Measurements from ENCODE around the gene SMARCD2. TPM values are rescaled to one million over a fixed set of nuclear protein-coding genes. Genes with fewer than 3 reads are reported as not detected.
A peak's percentile ranks its signal among the peaks of the same experiment; 100 is the strongest.
"Not testable (repeated sequence)": the region's sequence is repeated elsewhere in the genome, so short reads cannot be mapped to it uniquely, and the experiment has no call there.

Gene SMARCD2
- total RNA-seq, 1 donor, result 56.0 TPM

DNA sequence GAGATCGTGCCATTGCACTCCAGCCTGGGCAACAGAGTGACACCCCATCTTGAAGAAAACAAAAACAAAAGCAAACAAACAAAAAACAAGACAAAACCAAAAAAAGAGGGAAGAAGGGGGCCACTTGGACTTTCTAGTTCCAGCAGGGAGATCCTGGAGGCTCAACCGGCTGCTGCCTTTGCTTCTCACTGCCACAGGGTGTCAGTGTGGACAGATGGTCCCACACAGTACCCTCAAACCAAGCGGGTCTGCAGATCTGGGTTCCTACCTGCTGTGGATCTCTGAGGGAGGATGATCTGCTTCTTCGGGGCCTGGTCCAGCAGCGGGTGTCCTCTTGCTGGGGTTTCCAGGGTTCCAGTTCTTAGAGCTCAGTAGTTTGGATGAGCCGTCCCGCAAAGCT is 24.1 kb upstream of the SMARCD2 start:
- H3K27me3 ChIP-seq (ENCODE audit: insufficient read depth, low read length); H3K9me3 ChIP-seq (ENCODE audit: low read depth, low read length); H3K4me1 ChIP-seq (ENCODE audit: insufficient read depth, low read length); H3K4me3 ChIP-seq (ENCODE audit: low read length): not testable (repeated sequence)

- Histone ChIP-seq H3K4me3 (ENCODE audit: low read length) (no peak overlapping the region), H3K27me3 (ENCODE audit: insufficient read depth, low read length) (no peaks in the 10 kb centered on the region), H3K9me3 (ENCODE audit: low read depth, low read length) (no peaks in the 10 kb centered on the region), H3K4me1 (ENCODE audit: insufficient read depth, low read length) (no peaks in the 10 kb centered on the region)
These were observed 16.8 kb upstream of the SMARCD2 start for GRCh38 chr17:63859257-63859656.

- not testable (repeated sequence) for H3K4me1 ChIP-seq (ENCODE audit: insufficient read depth, low read length); H3K9me3 ChIP-seq (ENCODE audit: low read depth, low read length); H3K27me3 ChIP-seq (ENCODE audit: insufficient read depth, low read length); H3K4me3 ChIP-seq (ENCODE audit: low read length)
These were observed 13.9 kb upstream of the SMARCD2 start for GRCh38 chr17:63856425-63856824.

DNA sequence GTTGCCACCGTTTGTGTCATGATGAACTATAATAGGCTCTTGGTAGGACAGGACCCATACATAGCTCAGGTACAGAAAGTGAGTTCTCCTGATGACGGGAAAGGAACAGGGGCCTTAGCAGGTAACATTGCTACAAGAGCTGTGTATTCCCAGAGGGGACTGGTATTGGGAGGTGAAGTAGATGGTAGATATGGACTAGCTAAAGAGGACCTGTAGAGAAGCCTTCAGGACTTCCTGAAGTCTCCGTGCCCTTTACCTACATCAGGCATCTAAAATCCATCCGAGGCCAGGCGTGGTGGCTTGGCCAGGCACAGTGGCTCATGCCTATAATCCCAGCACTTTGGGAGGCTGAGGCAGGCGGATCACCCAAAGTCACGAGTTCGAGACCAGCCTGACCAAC is 12.7 kb upstream of the SMARCD2 start:
- Histone ChIP-seq H3K4me1 (ENCODE audit: insufficient read depth, low read length) (no peaks in the 10 kb centered on the region), H3K4me3 (ENCODE audit: low read length) (no peak overlapping the region), H3K27me3 (ENCODE audit: insufficient read depth, low read length) (no peaks in the 10 kb centered on the region), H3K9me3 (ENCODE audit: low read depth, low read length) (no peaks in the 10 kb centered on the region)

DNA sequence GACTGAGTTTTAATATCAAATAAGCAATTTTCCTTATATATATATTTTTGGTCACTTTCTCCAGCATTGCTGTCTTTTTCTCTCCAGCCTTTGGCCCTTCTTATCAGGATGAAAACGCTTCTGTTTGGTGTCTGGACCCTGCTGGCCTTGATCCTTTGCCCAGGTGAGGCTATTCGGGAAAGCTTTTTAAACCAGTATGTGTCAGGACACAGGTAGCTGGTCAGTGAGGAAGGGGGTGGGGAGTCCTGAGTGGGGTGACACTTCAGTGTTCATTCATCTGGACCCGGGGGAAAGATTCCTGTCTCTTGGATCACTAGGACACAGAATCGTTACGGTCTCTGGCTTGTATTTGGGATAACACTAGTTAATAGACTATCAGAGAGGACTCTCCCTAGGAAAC is 12.2 kb upstream of the SMARCD2 start:
- Histone ChIP-seq H3K9me3 (ENCODE audit: low read depth, low read length) (no peaks in the 10 kb centered on the region), H3K27me3 (ENCODE audit: insufficient read depth, low read length) (no peaks in the 10 kb centered on the region), H3K4me1 (ENCODE audit: insufficient read depth, low read length) (no peaks in the 10 kb centered on the region)

GRCh38 chr17:63853260-63853659 is 10.8 kb upstream of the SMARCD2 start:
- Histone ChIP-seq H3K9me3 (ENCODE audit: low read depth, low read length) (no peaks in the 10 kb centered on the region), H3K27me3 (ENCODE audit: insufficient read depth, low read length) (no peaks in the 10 kb centered on the region), H3K4me3 (ENCODE audit: low read length) (no peak overlapping the region), H3K4me1 (ENCODE audit: insufficient read depth, low read length) (peaks cover 7% of the 10 kb centered on the region)

More for the DNA sequence above, 12.2 kb upstream of the SMARCD2 start:
- H3K4me3 ChIP-seq (ENCODE audit: low read length), result no peak overlapping the region

DNA sequence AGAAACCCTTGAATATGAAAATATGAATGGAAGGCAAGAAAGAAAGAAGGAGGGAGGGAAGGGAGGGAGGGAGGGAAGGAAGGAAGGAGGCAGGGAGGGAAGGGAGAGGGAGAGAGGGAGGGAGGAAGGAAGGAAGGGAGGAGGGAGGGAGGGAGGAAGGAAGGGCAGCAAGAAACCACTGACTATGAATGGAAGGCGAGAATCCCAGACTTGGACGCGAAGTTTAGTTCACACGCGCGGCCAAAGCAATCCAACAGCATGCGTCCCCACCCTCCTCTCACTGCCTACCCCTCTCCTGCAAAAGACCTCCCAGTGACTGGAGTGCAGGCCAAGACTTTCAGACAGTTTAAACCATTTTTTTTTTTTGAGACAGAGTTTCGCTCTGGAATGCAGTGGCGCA is 7.9 kb upstream of the SMARCD2 start:
- no peaks in the 10 kb centered on the region for H3K27me3 ChIP-seq (ENCODE audit: insufficient read depth, low read length)
- no peak overlapping the region for H3K4me3 ChIP-seq (ENCODE audit: low read length)
- no peaks in the 10 kb centered on the region for H3K9me3 ChIP-seq (ENCODE audit: low read depth, low read length)
- peaks cover 8% of the 10 kb centered on the region for H3K4me1 ChIP-seq (ENCODE audit: insufficient read depth, low read length)

DNA sequence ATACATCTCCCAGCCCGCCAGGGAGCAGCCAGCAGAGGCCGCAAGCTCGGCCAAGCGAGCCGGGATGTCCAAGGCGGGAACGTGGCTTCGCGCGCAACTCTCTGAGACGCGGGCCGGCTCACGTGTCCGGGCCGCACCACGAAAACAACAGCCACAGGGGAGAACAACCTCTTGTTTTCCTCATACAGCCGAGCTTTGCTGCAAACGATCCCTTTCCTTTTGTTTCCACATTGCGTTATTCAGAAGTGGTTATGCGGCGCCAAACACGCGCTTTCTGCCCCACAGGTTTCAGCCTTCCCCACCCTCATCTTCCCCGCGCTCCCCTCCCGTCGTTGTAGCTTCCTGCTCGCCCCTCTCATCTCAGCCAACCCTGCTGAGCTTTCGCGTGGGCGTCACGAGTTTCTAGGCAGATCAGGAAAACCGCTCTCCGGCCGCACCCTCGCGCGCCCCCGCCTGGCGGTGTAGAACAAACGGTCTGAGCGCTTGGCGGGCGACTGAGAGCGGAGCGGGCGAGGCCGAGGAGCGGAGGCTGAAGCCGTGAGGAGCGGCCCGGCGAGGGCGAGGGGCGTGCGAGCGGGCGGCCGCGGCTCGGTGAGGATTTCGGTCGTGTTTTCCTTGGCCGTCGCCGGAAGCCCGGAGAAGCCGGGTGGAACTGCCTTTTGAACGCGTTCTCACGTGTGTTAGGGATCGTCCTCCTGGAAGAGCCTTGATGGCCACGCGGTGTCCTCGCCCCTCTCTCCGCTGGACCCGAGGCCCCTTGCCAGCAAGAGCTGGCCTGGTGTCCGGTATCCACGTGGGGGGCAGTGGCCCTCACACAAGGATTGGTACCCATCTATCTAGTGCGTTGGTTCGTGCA is 6.6 kb upstream of the SMARCD2 start:
- Histone ChIP-seq H3K27me3 (ENCODE audit: insufficient read depth, low read length) (no peaks in the 10 kb centered on the region), H3K4me1 (ENCODE audit: insufficient read depth, low read length) (peaks cover 11% of the 10 kb centered on the region), H3K9me3 (ENCODE audit: low read depth, low read length) (no peaks in the 10 kb centered on the region), H3K4me3 (ENCODE audit: low read length) (no peak overlapping the region)

GRCh38 chr17:63847525-63848249 is 5.2 kb upstream of the SMARCD2 start:
- H3K4me1 ChIP-seq (ENCODE audit: insufficient read depth, low read length), result peaks cover 22% of the 10 kb centered on the region
- no peaks in the 10 kb centered on the region for H3K9me3 ChIP-seq (ENCODE audit: low read depth, low read length)
- H3K4me3 ChIP-seq (ENCODE audit: low read length), result no peak overlapping the region
- H3K27me3 ChIP-seq (ENCODE audit: insufficient read depth, low read length), result no peaks in the 10 kb centered on the region

DNA sequence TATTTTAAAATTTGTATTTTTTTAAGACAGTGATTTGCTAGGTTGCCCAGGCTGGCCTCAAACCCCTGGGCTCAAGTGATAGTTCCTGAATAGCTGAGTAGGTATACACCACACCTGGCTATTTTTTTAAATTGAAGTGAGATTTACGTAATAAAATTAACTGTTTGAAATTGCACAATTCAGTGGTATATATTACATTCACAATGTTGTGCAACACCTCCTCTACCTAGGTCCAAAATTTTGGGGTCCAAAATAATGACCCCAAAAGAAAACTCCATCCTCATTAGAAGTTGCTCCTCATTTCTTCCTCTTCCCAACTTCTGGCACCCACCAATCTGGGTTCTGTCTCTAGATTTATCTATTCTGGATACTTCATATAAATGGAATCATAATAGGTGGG is 3.0 kb upstream of the SMARCD2 start:
- peaks cover 34% of the 10 kb centered on the region for H3K4me1 ChIP-seq (ENCODE audit: insufficient read depth, low read length)
- no peaks in the 10 kb centered on the region for H3K27me3 ChIP-seq (ENCODE audit: insufficient read depth, low read length)
- no peaks in the 10 kb centered on the region for H3K9me3 ChIP-seq (ENCODE audit: low read depth, low read length)
- no peak overlapping the region for H3K4me3 ChIP-seq (ENCODE audit: low read length)

GRCh38 chr17:63843910-63844677 is 1.6 kb upstream of the SMARCD2 start:
- H3K4me3 ChIP-seq (ENCODE audit: low read length), result peak overlapping the region; percentile 80

DNA sequence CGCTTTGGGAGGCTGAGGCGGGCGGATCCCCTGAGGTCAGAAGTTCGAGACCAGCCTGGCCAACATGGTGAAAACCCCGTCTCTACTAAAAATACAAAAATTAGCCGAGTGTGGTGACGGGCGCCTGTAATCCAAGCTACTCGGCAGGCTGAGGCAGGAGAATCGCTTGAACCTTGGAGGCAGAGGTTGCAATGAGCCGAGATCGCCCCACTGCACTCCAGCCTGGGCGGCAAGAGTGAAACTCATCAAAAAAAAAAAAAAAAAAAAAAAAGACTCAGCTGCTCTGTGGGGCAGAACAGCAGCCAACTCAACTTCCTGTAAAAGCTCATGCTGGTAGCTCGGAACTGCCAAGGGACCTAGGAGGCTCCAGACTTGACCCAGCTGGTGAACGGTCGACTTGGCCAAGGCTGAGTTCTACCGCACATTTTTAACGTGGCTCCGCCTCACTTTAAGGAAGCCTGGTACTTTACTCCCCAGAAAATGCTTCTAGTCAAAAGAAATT is 953 bp upstream of the SMARCD2 start:
- H3K27me3 ChIP-seq (ENCODE audit: insufficient read depth, low read length); H3K9me3 ChIP-seq (ENCODE audit: low read depth, low read length): not testable (repeated sequence)
- Histone ChIP-seq H3K4me3 (ENCODE audit: low read length) (peak overlapping the region; percentile 80), H3K4me1 (ENCODE audit: insufficient read depth, low read length) (peaks cover 50% of the 10 kb centered on the region)

More at GRCh38 chr17:63843910-63844677, 1.6 kb upstream of the SMARCD2 start:
- Histone ChIP-seq H3K4me1 (ENCODE audit: insufficient read depth, low read length) (peaks cover 49% of the 10 kb centered on the region), H3K9me3 (ENCODE audit: low read depth, low read length) (no peaks in the 10 kb centered on the region), H3K27me3 (ENCODE audit: insufficient read depth, low read length) (no peaks in the 10 kb centered on the region)

- Histone ChIP-seq H3K4me3 (ENCODE audit: low read length) (peak overlapping the region; percentile 80), H3K4me1 (ENCODE audit: insufficient read depth, low read length) (peaks cover 58% of the 10 kb centered on the region), H3K9me3 (ENCODE audit: low read depth, low read length) (no peaks in the 10 kb centered on the region), H3K27me3 (ENCODE audit: insufficient read depth, low read length) (no peaks in the 10 kb centered on the region)
These were observed 329 bp downstream of the SMARCD2 start for GRCh38 chr17:63842173-63842539.

DNA sequence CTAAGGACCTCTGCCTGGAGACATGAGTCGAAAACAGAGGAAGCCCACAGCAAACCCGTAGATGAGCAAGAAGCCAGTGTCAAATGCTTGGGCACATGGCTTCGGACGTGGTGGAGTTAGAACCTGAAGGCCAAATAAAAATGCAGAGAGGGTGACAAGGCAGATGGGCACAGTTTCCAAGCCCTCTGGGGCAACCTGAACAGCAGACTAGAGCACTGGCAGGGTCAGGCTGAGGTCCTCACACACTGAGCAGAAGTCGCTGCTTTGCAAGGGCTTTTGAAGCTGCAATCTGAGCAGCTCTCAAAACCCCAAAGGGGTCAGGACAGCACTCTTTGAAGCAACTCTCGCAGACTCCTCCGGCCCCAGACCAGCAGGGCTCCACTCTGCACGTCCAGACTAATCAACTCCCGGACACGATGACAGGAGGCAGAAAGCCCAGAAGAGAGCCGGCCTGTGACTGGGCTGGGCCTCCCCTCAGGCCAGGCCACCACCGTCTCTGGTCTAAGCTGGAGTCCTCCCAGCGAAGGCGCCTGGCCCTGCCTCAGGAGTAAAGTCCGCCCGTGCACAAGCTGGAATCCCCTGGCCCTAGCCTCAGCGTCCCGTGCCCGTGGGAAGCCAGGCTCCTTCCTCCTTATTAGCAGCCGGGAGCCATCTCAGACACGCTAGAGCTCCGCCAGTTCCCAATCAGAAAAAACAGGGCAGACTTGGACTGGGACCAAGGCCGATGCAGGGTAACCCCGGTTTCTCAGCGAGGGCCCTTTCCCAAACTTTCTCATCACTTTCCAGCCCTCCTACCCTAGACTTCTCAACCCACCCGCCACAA is 924 bp downstream of the SMARCD2 start:
- H3K4me3 ChIP-seq (ENCODE audit: low read length), result peak overlapping the region; percentile 80

More for the DNA sequence above, 924 bp downstream of the SMARCD2 start:
- Histone ChIP-seq H3K9me3 (ENCODE audit: low read depth, low read length) (no peaks in the 10 kb centered on the region), H3K4me1 (ENCODE audit: insufficient read depth, low read length) (peaks cover 58% of the 10 kb centered on the region), H3K27me3 (ENCODE audit: insufficient read depth, low read length) (no peaks in the 10 kb centered on the region)
